Lung (tissue), 12 donors: Measurements from ENCODE around the gene IRX4. TPM values are rescaled to one million over a fixed set of nuclear protein-coding genes. Genes with fewer than 3 reads are reported as not detected.
A peak's percentile ranks its signal among the peaks of the same experiment; 100 is the strongest.

Experiments used
- ATAC-seq: fragments of 200-7000 bp; cut with Tn5 transposase; one replicate; pipeline ENCODE4 v1.9.1; 2020; ENCODE audit warnings: moderate number of reproducible peaks; ENCODE audit not compliant: insufficient read depth, low FRiP score
- DNase-seq, 3 donors: peaks; one replicate each; pipeline ENCODE4 v3.0.0-alpha.2; 2013 to 2017
- H3K27ac ChIP-seq, 2 donors: one replicate each; pipeline ENCODE4 v1.5.1; 2013; ENCODE audit warnings: mild to moderate bottlenecking in 2 of 2, moderate library complexity in 2 of 2, control low read depth in 1 of 2, inconsistent platforms in 1 of 2, low read depth in 1 of 2, low read length in 1 of 2
- H3K27me3 ChIP-seq, 3 donors: one replicate each; pipeline ENCODE4 v1.5.1; 2013; ENCODE audit warnings: low read length in 2 of 3; ENCODE audit not compliant: control insufficient read depth in 3 of 3, insufficient read depth in 3 of 3
- H3K36me3 ChIP-seq, 4 donors: one replicate each; pipeline ENCODE4 v1.5.1; 2013; ENCODE audit warnings: low read length in 4 of 4, mild to moderate bottlenecking in 1 of 4, moderate library complexity in 1 of 4; ENCODE audit not compliant: control insufficient read depth in 4 of 4, insufficient read depth in 4 of 4
- H3K4me1 ChIP-seq, 5 donors: one replicate each; pipeline ENCODE4 v1.5.1; 2013; ENCODE audit warnings: low read length in 5 of 5, mild to moderate bottlenecking in 2 of 5, moderate library complexity in 1 of 5; ENCODE audit not compliant: control insufficient read depth in 5 of 5, insufficient read depth in 5 of 5
- H3K4me3 ChIP-seq: one replicate; pipeline ENCODE4 v1.5.1; 2013; ENCODE audit warnings: mild to moderate bottlenecking, control low read depth, moderate library complexity
- H3K9ac ChIP-seq, 2 donors: one replicate each; pipeline ENCODE4 v1.5.1; 2013; ENCODE audit warnings: low read length in 2 of 2, control low read depth in 1 of 2; ENCODE audit not compliant: insufficient read depth in 1 of 2
- H3K9me3 ChIP-seq, 4 donors: one replicate each; pipeline ENCODE4 v1.5.1; 2013; ENCODE audit warnings: low read length in 3 of 4, mild to moderate bottlenecking in 1 of 4, moderate library complexity in 1 of 4; ENCODE audit not compliant: control insufficient read depth in 4 of 4, insufficient read depth in 3 of 4
- WGBS, 2 donors: extraction: QIAGEN DNeasy Blood & Tissue Kit; methylation state at CpG; one replicate each; pipeline ENCODE4 v1.1.7; 2013; 5-methylcytosine and 5-hydroxymethylcytosine counted together
- polyA plus RNA-seq, 2 donors: library from polyadenylated mRNA; stranded (reverse); fragments of 200-250 nt; gene quantifications; one replicate each; pipeline ENCODE4 v1.2.1, GENCODE V29; 2013
- total RNA-seq, 2 donors: library from RNA; depleted of rRNA in 1 of 2; stranded (reverse); fragments of >200 nt in 1 of 2; gene quantifications; one replicate each; pipeline ENCODE4 v1.2.1, GENCODE V29; 2014 to 2021
- TF ChIP-seq, protein P1 (sequence below): IDR thresholded peaks from 2 replicates; pipeline ENCODE4 v1.5.1; 2012; ENCODE audit warnings: mild to moderate bottlenecking; ENCODE audit errors: control extremely low read depth, extremely low read depth
- donor health status: control.
- donor health status: control.
- donor health status: Bipolar disorder and iron deficiency.
- donor health status: healthy.
- donor health status: DM: yes; HTN: yes; CAD: no.

Gene IRX4
- total and polyA plus RNA-seq, 4 donors, result 0.02 TPM; not detected in 3

DNA sequence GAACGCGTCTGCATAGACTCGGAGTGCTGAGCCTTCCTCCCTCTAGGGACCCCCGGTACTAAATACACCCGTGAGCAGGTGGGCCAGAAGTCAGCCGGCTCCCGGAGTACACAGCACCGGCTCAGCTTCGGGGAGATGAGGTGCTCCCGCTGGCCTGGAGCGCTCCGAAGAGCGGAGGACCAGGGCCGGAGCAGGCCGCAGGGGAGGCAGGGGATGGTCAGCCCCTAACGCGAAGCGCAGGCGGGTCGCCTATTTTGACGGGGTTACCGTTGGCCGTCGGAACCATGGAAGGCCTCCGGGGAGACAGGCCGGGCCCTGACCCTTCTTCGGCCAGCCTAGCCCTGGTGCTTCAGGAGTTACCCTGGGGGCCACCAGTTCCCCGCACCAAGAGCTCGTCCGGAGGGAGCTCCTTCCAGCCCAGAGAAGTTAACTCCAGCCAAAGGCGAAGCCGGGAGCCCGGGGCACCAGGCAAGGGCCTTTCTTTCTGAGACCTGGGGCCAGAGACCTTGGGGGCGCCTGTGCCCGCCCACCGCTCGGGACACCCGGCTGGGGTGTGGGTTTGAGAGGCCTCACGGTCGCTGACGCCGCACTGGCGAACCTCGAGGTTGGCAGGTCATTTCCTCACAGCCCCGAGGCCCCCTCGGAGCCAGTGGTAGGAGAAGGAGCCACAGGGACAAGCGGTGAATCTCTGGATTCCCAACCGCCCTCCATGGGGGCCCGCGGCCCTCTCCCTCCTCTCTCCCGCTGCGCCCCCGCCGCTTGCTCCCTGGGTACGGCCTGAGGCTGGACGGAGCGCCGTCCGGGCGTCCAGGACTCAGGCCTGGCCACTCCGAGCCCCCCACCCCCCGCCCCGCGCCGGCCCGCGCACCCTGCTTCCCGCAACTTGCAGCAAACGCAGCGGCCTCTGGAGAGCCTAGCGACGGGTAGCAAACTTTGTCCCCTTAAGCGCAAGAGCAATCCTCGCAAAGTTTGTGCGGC lies 3.4 kb upstream of the IRX4 start:
- TF ChIP-seq, protein P1, sequence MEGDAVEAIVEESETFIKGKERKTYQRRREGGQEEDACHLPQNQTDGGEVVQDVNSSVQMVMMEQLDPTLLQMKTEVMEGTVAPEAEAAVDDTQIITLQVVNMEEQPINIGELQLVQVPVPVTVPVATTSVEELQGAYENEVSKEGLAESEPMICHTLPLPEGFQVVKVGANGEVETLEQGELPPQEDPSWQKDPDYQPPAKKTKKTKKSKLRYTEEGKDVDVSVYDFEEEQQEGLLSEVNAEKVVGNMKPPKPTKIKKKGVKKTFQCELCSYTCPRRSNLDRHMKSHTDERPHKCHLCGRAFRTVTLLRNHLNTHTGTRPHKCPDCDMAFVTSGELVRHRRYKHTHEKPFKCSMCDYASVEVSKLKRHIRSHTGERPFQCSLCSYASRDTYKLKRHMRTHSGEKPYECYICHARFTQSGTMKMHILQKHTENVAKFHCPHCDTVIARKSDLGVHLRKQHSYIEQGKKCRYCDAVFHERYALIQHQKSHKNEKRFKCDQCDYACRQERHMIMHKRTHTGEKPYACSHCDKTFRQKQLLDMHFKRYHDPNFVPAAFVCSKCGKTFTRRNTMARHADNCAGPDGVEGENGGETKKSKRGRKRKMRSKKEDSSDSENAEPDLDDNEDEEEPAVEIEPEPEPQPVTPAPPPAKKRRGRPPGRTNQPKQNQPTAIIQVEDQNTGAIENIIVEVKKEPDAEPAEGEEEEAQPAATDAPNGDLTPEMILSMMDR, result no peak
- H3K4me1 ChIP-seq, result peaks cover 0 to 21% (median 0%) of the 10 kb centered on the region in 5 donors
- WGBS, 2 donors, result 4% methylated on average over 61 to 75 of the region's 75 CpGs
- H3K27me3 ChIP-seq, result peaks cover 45 to 80% (median 68%) of the 10 kb centered on the region in 3 donors
- H3K9ac ChIP-seq, result no peak overlapping the region
- H3K4me3 ChIP-seq, result no peak overlapping the region
- no peaks in the 10 kb centered on the region for H3K36me3 ChIP-seq
- DNase-seq, result no peak
- H3K27ac ChIP-seq, result peak overlapping the region in 1 of 2 donors; percentile 52
- ATAC-seq, result no peak
- peaks cover 0 to 13% (median 0%) of the 10 kb centered on the region in 4 donors for H3K9me3 ChIP-seq

DNA sequence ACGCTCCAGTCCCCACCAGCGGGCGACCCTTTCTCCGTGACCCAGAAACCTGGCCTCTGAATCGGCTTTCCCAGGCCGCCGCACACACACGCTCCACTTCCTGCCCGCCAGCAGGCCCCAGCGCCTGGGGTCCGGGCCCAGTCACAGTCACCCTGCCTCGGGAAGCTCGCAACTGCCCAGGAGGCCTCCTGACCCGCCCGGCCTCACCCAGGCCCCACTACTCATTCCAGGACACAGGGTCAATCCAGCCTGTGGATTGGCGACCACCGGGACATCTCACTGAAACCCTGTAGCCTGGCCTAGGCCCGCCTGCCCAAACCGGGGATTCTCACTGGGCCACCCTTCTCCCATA lies 2.7 kb upstream of the IRX4 start:
- no peak for DNase-seq

DNA sequence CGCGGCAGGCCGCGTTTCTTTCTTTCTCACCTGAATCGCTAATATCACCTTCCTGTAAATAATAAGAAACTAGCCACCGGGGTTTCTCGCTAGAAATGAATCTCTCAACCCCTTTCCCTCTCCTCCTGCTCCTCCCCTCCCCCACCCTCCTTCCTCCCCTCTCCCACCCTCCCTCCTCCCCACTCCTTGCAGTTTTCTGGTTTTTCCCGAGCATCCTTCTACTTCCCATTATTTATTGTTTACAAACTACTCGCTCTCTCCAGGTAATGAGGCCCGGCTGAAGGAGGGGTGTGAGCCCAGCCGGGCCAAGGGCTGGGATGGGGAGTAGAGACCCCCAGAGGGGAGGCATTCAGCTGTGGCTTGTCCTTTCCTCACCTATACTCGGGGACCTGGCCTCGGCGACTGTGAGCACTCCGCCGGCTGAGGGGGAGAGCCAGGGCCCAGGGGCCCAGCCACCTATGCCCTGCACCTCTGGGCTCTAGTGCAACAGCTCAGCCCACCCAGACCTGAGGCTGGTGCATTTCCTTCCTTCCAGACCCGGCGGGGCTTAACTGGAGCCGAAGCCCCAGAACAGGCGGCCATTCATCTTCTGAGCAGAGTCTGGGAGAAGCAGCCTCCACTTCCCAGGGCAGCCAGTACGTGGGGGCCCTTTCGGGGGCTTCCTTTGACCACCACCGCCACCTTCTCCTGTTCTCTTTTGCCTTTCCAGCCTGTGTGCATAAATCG lies 2.1 kb upstream of the IRX4 start:
- Histone ChIP-seq H3K9me3 (peaks cover 0 to 10% (median 0%) of the 10 kb centered on the region in 4 donors), H3K4me3 (no peak overlapping the region), H3K4me1 (peaks cover 0 to 21% (median 0%) of the 10 kb centered on the region in 5 donors), H3K36me3 (no peaks in the 10 kb centered on the region), H3K27ac (peak overlapping the region in 1 of 2 donors; percentile 52), H3K9ac (no peak overlapping the region), H3K27me3 (peaks cover 48 to 80% (median 74%) of the 10 kb centered on the region in 3 donors)
- ATAC-seq (no peak), DNase-seq (no peak)
- 6% methylated on average over 24 of the region's 24 CpGs for WGBS, 2 donors
- TF ChIP-seq, protein P1, result no peak

More for the DNA sequence above, 2.7 kb upstream of the IRX4 start:
- peaks cover 43 to 80% (median 71%) of the 10 kb centered on the region in 3 donors for H3K27me3 ChIP-seq
- no peak overlapping the region for H3K4me3 ChIP-seq
- H3K9me3 ChIP-seq, result peaks cover 0 to 12% (median 0%) of the 10 kb centered on the region in 4 donors
- no peaks in the 10 kb centered on the region for H3K36me3 ChIP-seq
- TF ChIP-seq, protein P1, result no peak
- 4% methylated on average over 19 of the region's 19 CpGs for WGBS, 2 donors
- peak overlapping the region in 1 of 2 donors; percentile 52 for H3K27ac ChIP-seq
- H3K9ac ChIP-seq, result no peak overlapping the region
- ATAC-seq, result no peak
- H3K4me1 ChIP-seq, result peaks cover 0 to 21% (median 0%) of the 10 kb centered on the region in 5 donors
